Liver (tissue), 3 donors: Measurements from ENCODE around the gene CREG2.

ENCODE experiments used
- CTCF ChIP-seq: fragments of 150-350 bp; IDR thresholded peaks from 2 replicates; pipeline ENCODE4 v1.5.1; 2017; ENCODE audit warnings: improper control_type of control experiment, low read depth, low read length; ENCODE audit not compliant: missing input control
- GABPA ChIP-seq, 2 donors: IDR thresholded peaks in 1 of 2; conservative IDR thresholded peaks in 1 of 2; 2 replicates each; pipeline ENCODE4 v1.6.1; 2016; ENCODE audit warnings: antibody characterized with exemption in 2 of 2, mild to moderate bottlenecking in 1 of 2, moderate library complexity in 1 of 2
- JUND ChIP-seq, 2 donors: IDR thresholded peaks; 2 replicates each; pipeline ENCODE4 v1.6.1; 2016; ENCODE audit warnings: antibody characterized with exemption in 2 of 2
- MAX ChIP-seq: IDR thresholded peaks from 2 replicates; pipeline ENCODE4 v1.6.1; 2016; ENCODE audit warnings: antibody characterized with exemption
- SP1 ChIP-seq: IDR thresholded peaks from 2 replicates; pipeline ENCODE4 v1.6.1; 2018; ENCODE audit warnings: antibody characterized with exemption, mild to moderate bottlenecking
- TAF1 ChIP-seq: conservative IDR thresholded peaks from 2 replicates; pipeline ENCODE4 v1.6.1; 2016; ENCODE audit warnings: antibody characterized with exemption, mild to moderate bottlenecking
- YY1 ChIP-seq: IDR thresholded peaks from 2 replicates; pipeline ENCODE4 v1.6.1; 2016; ENCODE audit warnings: antibody characterized with exemption, mild to moderate bottlenecking
- TF ChIP-seq, protein P1 (sequence below): IDR thresholded peaks from 2 replicates; pipeline ENCODE4 v1.6.1; 2016; ENCODE audit warnings: antibody characterized with exemption, mild to moderate bottlenecking
- donor health status: healthy.
- donor health status: healthy.

GRCh38 chr2:101410746-101411145 lies 23.4 kb upstream of the CREG2 start:
- no peak for TF ChIP-seq GABPA (IDR thresholded peaks at IDR 0.05 in 1 of 2, conservative IDR thresholded peaks at IDR 0.05 in 1 of 2)
- TF ChIP-seq CTCF, result no peak
- no peak for TF ChIP-seq TAF1
- TF ChIP-seq YY1, result no peak
- no peak for TF ChIP-seq JUND (IDR thresholded peaks at IDR 0.05)
- TF ChIP-seq SP1, result no peak
- TF ChIP-seq, protein P1, sequence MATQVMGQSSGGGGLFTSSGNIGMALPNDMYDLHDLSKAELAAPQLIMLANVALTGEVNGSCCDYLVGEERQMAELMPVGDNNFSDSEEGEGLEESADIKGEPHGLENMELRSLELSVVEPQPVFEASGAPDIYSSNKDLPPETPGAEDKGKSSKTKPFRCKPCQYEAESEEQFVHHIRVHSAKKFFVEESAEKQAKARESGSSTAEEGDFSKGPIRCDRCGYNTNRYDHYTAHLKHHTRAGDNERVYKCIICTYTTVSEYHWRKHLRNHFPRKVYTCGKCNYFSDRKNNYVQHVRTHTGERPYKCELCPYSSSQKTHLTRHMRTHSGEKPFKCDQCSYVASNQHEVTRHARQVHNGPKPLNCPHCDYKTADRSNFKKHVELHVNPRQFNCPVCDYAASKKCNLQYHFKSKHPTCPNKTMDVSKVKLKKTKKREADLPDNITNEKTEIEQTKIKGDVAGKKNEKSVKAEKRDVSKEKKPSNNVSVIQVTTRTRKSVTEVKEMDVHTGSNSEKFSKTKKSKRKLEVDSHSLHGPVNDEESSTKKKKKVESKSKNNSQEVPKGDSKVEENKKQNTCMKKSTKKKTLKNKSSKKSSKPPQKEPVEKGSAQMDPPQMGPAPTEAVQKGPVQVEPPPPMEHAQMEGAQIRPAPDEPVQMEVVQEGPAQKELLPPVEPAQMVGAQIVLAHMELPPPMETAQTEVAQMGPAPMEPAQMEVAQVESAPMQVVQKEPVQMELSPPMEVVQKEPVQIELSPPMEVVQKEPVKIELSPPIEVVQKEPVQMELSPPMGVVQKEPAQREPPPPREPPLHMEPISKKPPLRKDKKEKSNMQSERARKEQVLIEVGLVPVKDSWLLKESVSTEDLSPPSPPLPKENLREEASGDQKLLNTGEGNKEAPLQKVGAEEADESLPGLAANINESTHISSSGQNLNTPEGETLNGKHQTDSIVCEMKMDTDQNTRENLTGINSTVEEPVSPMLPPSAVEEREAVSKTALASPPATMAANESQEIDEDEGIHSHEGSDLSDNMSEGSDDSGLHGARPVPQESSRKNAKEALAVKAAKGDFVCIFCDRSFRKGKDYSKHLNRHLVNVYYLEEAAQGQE, result no peak
- TF ChIP-seq MAX, result no peak
